H9 (cell line): ENCODE results near the gene PSMB8. TPM values are rescaled to one million over a fixed set of nuclear protein-coding genes. Genes with fewer than 3 reads are reported as not detected.

Experiments
- DNase-seq: peaks from one replicate; pipeline ENCODE4 v3.0.0-alpha.2; 2017
- H2AFZ ChIP-seq: one replicate; pipeline ENCODE4 v1.6.1; 2013; ENCODE audit warnings: mild to moderate bottlenecking, low read length, control low read depth, moderate library complexity
- H2AK5ac ChIP-seq: 2 replicates; pipeline ENCODE4 v1.6.1; 2013; ENCODE audit warnings: low read length, control low read depth, mixed read lengths; ENCODE audit not compliant: insufficient read length
- H2BK120ac ChIP-seq: one replicate; pipeline ENCODE4 v1.6.1; 2013; ENCODE audit warnings: low read depth, mild to moderate bottlenecking, low read length, control low read depth, inconsistent platforms; ENCODE audit not compliant: poor library complexity, severe bottlenecking
- H2BK12ac ChIP-seq: 2 replicates; pipeline ENCODE4 v1.6.1; 2013; ENCODE audit warnings: low read length, control low read depth, mixed read lengths, low read depth; ENCODE audit not compliant: insufficient read length
- H2BK15ac ChIP-seq: 2 replicates; pipeline ENCODE4 v1.6.1; 2013; ENCODE audit warnings: low read depth, low read length, control low read depth
- H2BK20ac ChIP-seq: one replicate; pipeline ENCODE4 v1.6.1; 2013; ENCODE audit warnings: low read depth, mild to moderate bottlenecking, low read length, control low read depth, inconsistent platforms; ENCODE audit not compliant: poor library complexity, severe bottlenecking
- H2BK5ac ChIP-seq: 2 replicates; pipeline ENCODE4 v1.6.1; 2013; ENCODE audit warnings: low read length, control low read depth, mixed read lengths; ENCODE audit not compliant: insufficient read length
- H3K14ac ChIP-seq: 2 replicates; pipeline ENCODE4 v1.6.1; 2013; ENCODE audit warnings: low read length, control low read depth; ENCODE audit not compliant: insufficient read depth
- H3K18ac ChIP-seq: 2 replicates; pipeline ENCODE4 v1.6.1; 2013; ENCODE audit warnings: low read depth, mild to moderate bottlenecking, mixed read lengths, low read length, control low read depth; ENCODE audit not compliant: insufficient read length
- H3K23ac ChIP-seq: 2 replicates; pipeline ENCODE4 v1.6.1; 2013; ENCODE audit warnings: low read length, control low read depth, mixed read lengths, low read depth; ENCODE audit not compliant: insufficient read length
- H3K23me2 ChIP-seq: 2 replicates; pipeline ENCODE4 v1.6.1; 2013; ENCODE audit warnings: low read depth, mild to moderate bottlenecking, mixed read lengths, low read length, control low read depth; ENCODE audit not compliant: insufficient read length, poor library complexity, severe bottlenecking
- H3K27ac ChIP-seq: 2 replicates; pipeline ENCODE4 v1.5.1; 2013; ENCODE audit warnings: low read length, control low read depth, mixed read lengths, low read depth; ENCODE audit not compliant: insufficient read length
- H3K27me3 ChIP-seq: 2 replicates; pipeline ENCODE4 v1.6.1; 2013; ENCODE audit warnings: low read length, control low read depth, inconsistent platforms; ENCODE audit not compliant: insufficient read depth
- H3K4ac ChIP-seq: 2 replicates; pipeline ENCODE4 v1.6.1; 2013; ENCODE audit warnings: low read depth, mild to moderate bottlenecking, control low read depth, inconsistent platforms, low read length, moderate library complexity
- H3K4me1 ChIP-seq: 2 replicates; pipeline ENCODE4 v1.6.1; 2013; ENCODE audit warnings: low read length, control low read depth, inconsistent platforms; ENCODE audit not compliant: insufficient read depth
- H3K4me2 ChIP-seq: 2 replicates; pipeline ENCODE4 v1.6.1; 2013; ENCODE audit warnings: low read length, control low read depth, mixed read lengths; ENCODE audit not compliant: insufficient read length, insufficient read depth
- H3K56ac ChIP-seq: 2 replicates; pipeline ENCODE4 v1.6.1; 2013; ENCODE audit warnings: low read depth, mild to moderate bottlenecking, mixed read lengths, low read length, control low read depth; ENCODE audit not compliant: insufficient read length
- H3K79me1 ChIP-seq: 2 replicates; pipeline ENCODE4 v1.6.1; 2013; ENCODE audit warnings: low read depth, mild to moderate bottlenecking, moderate library complexity, low read length, control low read depth, inconsistent platforms; ENCODE audit not compliant: insufficient read depth, poor library complexity, severe bottlenecking
- H3K79me2 ChIP-seq: 2 replicates; pipeline ENCODE4 v1.6.1; 2013; ENCODE audit warnings: low read length, control low read depth, inconsistent platforms; ENCODE audit not compliant: insufficient read depth
- H3K9ac ChIP-seq: 2 replicates; pipeline ENCODE4 v1.6.1; 2013; ENCODE audit warnings: low read length, control low read depth, mixed read lengths; ENCODE audit not compliant: insufficient read length; ENCODE audit errors: extremely low read depth
- H3K9me3 ChIP-seq: one replicate; pipeline ENCODE4 v1.6.1; 2013; ENCODE audit warnings: low read depth, low read length, inconsistent platforms; ENCODE audit not compliant: control insufficient read depth
- H3T11ph ChIP-seq: one replicate; pipeline ENCODE4 v1.6.1; 2013; ENCODE audit warnings: mild to moderate bottlenecking, low read length, control low read depth, inconsistent platforms
- H4K20me1 ChIP-seq: one replicate; pipeline ENCODE4 v1.6.1; 2013; ENCODE audit not compliant: control insufficient read depth, insufficient read length, insufficient read depth
- H4K5ac ChIP-seq: 2 replicates; pipeline ENCODE4 v1.6.1; 2013; ENCODE audit warnings: low read depth, mild to moderate bottlenecking, mixed read lengths, low read length, control low read depth; ENCODE audit not compliant: insufficient read length
- H4K8ac ChIP-seq: replicated peaks from 2 replicates; pipeline ENCODE4 v1.6.1; 2013; ENCODE audit warnings: low read length, control low read depth, mixed read lengths, low read depth; ENCODE audit not compliant: insufficient read length
- H4K91ac ChIP-seq: 2 replicates; pipeline ENCODE4 v1.6.1; 2013; ENCODE audit warnings: low read depth, mild to moderate bottlenecking, moderate library complexity, mixed read lengths, low read length, control low read depth; ENCODE audit not compliant: insufficient read length
- H3K27ac Mint-ChIP-seq, 3 experiments: 2 replicates in 2 of 3; 3 replicates in 1 of 3; pipeline ENCODE4 v1.8.0; 2020 to 2021; ENCODE audit warnings: mixed read lengths in 3 of 3, mild to moderate bottlenecking in 1 of 3, moderate library complexity in 1 of 3
- H3K27me3 Mint-ChIP-seq: 2 replicates; pipeline ENCODE4 v1.8.0; 2021; ENCODE audit warnings: low read depth, mild to moderate bottlenecking, moderate library complexity, mixed read lengths
- H3K36me3 Mint-ChIP-seq, 3 experiments: 2 replicates in 2 of 3; 3 replicates in 1 of 3; pipeline ENCODE4 v1.8.0; 2020 to 2021; ENCODE audit warnings: low read depth in 3 of 3, mixed read lengths in 3 of 3; ENCODE audit not compliant: insufficient read depth in 1 of 3
- H3K4me1 Mint-ChIP-seq, 2 experiments: 2 replicates each; pipeline ENCODE4 v1.8.0; 2020; ENCODE audit warnings: mixed read lengths in 2 of 2
- H3K4me3 Mint-ChIP-seq, 2 experiments: 2 replicates in 1 of 2; 3 replicates in 1 of 2; pipeline ENCODE4 v1.8.0; 2020 to 2021; ENCODE audit warnings: mild to moderate bottlenecking in 2 of 2, mixed read lengths in 2 of 2, moderate library complexity in 1 of 2
- H3K9me3 Mint-ChIP-seq, 2 experiments: 2 replicates in 1 of 2; 3 replicates in 1 of 2; pipeline ENCODE4 v1.8.0; 2020; ENCODE audit warnings: mild to moderate bottlenecking in 2 of 2, mixed read lengths in 2 of 2, moderate library complexity in 1 of 2
- CTCF ChIP-seq: fragments of 200-600 bp; sonication (generic); conservative IDR thresholded peaks from 3 replicates; pipeline ENCODE4 v1.8.0; 2021; ENCODE audit warnings: antibody characterized with exemption, mild to moderate bottlenecking
- WGBS: extraction: QIAGEN DNeasy Blood & Tissue Kit; methylation state at CpG from one replicate; pipeline ENCODE4 v1.1.7; 2013; ENCODE audit warnings: missing lambda C conversion rate, low lambda C conversion rate, mixed read lengths; ENCODE audit not compliant: insufficient read length; ENCODE audit errors: extremely low coverage; 5-methylcytosine and 5-hydroxymethylcytosine counted together
- total RNA-seq: library from RNA; stranded (reverse); gene quantifications from 2 replicates; pipeline ENCODE4 v1.2.1, GENCODE V29; 2021

PSMB8 gene
- total RNA-seq, 1 experiment from 2014 or later = 19.1 TPM

- Histone ChIP-seq H3K79me1 (no peaks in the 10 kb centered on the region), H4K91ac (no peak overlapping the region), H3K27me3 (no peaks in the 10 kb centered on the region), H3K56ac (no peak overlapping the region), H3K4ac (no peak overlapping the region), H3K4me1 (no peaks in the 10 kb centered on the region), H4K5ac (no peak overlapping the region), H3K23ac (no peak overlapping the region), H4K20me1 (no peaks in the 10 kb centered on the region), H3K79me2 (no peaks in the 10 kb centered on the region), H3K9ac (no peak overlapping the region), H3T11ph (no peak overlapping the region), H2BK12ac (no peak overlapping the region), H2BK5ac (no peak overlapping the region), H2BK20ac (no peak overlapping the region), H3K9me3 (no peaks in the 10 kb centered on the region), H3K14ac (no peak overlapping the region), H3K23me2 (no peaks in the 10 kb centered on the region), H3K4me2 (no peak overlapping the region), H2AFZ (no peak overlapping the region), H2AK5ac (no peak overlapping the region), H2BK15ac (no peak overlapping the region), H3K27ac (no peak overlapping the region), H3K18ac (no peak overlapping the region), H4K8ac (no peak overlapping the region), H2BK120ac (no peak overlapping the region)
- WGBS = no CpG with 5 or more reads among the region's 3 CpGs
- Mint-ChIP-seq H3K36me3 (peaks cover 0 to 6% (median 0%) of the 10 kb centered on the region in 3 experiments; a peak in 2 of 7 replicates), H3K27me3 (peaks cover 46% of the 10 kb centered on the region), H3K9me3 (peaks cover 8 to 9% of the 10 kb centered on the region in 2 experiments), H3K4me1 (peaks cover 8 to 10% of the 10 kb centered on the region in 2 experiments), H3K4me3 (no peak overlapping the region; a peak in 1 of 5 replicates), H3K27ac (no peak overlapping the region)
- TF ChIP-seq CTCF = no peak
- no peak for DNase-seq
These were observed 44.1 kb downstream of the PSMB8 start for GRCh38 chr6:32799740-32800139.
